ENCODE results near the gene EZR.

Gene EZR

DNA sequence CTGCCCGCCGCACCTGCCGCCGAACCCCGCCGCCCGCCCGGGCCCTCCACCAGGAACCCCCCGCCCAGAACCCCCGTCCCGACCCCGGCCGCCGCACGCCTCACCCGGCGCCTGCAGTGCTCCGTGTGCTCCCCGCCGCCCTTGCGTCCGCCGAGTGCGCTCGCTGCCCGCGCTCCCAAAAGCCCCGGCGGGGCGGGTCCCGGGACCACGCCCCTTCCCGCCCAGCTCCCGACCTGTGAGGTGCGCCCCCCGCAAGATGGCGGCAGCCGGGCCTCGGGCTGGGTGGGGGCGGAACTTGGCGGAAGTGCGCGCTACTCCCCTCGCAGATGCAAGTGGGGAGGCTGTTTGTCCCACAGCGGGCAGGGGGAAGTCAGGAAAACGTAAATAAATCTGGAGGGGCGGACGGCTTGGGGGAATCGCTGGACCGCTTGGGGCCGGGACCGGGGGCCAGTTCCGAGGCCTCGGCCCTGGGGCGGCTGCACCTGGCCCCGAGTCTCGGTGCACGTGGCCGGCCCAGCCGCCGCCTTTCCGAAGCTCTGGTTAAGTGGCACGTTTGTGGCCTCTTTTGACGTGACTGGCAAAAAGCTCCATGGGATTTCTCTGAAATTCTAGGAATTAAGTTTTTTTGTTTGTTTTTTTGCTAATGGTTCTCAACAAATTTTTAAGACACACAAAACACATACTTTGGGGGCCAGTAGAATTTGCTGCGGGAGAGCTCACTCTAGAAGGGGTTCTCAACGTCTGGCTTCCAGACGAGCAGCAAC, at the start of gene EZR:
Gene EZR (minus strand): TSS at position 156 of the 764 bp plus-strand sequence. CDS start 1,275 bp downstream, outside the sequence.
- no peak for TF ChIP-seq CTCF (IDR thresholded peaks at IDR 0.05)
- no peak for TF ChIP-seq ZFX (IDR thresholded peaks at IDR 0.05; ENCODE audit: borderline replicate concordance)
- H3K27ac ChIP-seq = peak within 1 kb of the TSS; percentile 84

DNA sequence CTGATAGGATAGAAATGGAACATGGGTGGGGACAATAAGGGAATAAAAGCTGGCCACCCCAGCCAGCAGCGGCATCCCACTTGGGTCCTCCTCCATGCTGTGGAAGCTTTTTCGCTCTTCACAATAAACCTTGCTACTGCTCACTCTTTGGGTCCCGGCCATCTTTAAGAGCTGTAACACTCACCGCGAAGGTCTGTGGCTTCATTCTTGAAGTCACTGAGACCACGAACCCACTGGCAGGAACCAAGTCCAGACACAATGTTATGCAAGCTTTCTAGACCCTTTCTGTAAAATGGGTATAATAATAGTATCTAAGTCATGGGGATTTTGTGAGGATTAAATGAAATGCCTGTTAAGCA, 48.9 kb upstream of the EZR start:
- TF ChIP-seq CTCF (IDR thresholded peaks at IDR 0.05) (no peak), ZFX (IDR thresholded peaks at IDR 0.05; ENCODE audit: borderline replicate concordance) (no peak)

GRCh38 chr6:158867381-158868121, 48.4 kb upstream of the EZR start:
- TF ChIP-seq CTCF (IDR thresholded peaks at IDR 0.05) (no peak), ZFX (IDR thresholded peaks at IDR 0.05; ENCODE audit: borderline replicate concordance) (no peak)
- 0 out of 2 replicates have a peak overlapping the region, but pooled peaks have one; percentile 12 for H3K27ac ChIP-seq

More for the DNA sequence above, 48.9 kb upstream of the EZR start:
- 0 out of 2 replicates have a peak overlapping the region, but pooled peaks have one; percentile 12 for H3K27ac ChIP-seq

DNA sequence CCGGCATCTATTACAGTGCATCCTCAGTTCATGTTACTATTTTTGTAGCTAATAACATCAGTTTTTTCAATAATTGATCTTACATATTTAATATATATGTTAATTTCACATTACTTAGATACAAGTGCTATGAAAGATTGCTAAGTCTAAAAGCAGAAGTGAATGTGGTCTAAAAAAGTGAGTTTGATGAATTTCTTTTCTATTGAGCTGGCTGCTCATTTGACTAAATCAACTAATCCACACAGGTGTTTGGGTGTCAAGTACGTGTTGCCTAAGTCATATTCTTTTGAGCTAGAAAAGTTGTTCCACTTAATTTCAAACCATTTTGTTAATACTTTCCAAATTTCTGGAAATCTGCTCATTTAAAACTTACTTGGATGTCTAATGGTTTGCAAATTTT, 46.6 kb upstream of the EZR start:
- H3K27ac ChIP-seq = no peak overlapping the region
- no peak for TF ChIP-seq CTCF (IDR thresholded peaks at IDR 0.05)
- TF ChIP-seq ZFX (IDR thresholded peaks at IDR 0.05; ENCODE audit: borderline replicate concordance) = no peak

DNA sequence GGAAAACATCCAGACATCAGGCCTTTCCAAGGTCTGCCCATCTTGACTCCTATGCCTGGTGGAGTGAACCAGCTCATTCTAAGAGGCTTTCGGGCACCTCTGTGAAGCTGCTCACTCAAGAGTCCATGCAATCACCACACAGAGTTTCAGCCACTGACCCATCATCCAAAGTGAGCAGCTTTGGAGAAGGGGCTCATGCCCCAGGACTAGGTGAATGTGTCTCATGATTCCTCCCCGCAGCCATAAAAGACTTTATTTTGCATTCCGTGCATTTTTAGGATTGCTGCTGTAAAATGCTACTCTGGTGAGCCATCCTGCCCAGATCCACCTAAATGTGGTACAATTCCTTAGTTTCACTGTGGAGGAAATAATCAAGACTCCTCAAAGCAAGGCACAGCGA, 44.5 kb upstream of the EZR start:
- TF ChIP-seq CTCF (IDR thresholded peaks at IDR 0.05) (no peak), ZFX (IDR thresholded peaks at IDR 0.05; ENCODE audit: borderline replicate concordance) (no peak)
- H3K27ac ChIP-seq = no peak overlapping the region

DNA sequence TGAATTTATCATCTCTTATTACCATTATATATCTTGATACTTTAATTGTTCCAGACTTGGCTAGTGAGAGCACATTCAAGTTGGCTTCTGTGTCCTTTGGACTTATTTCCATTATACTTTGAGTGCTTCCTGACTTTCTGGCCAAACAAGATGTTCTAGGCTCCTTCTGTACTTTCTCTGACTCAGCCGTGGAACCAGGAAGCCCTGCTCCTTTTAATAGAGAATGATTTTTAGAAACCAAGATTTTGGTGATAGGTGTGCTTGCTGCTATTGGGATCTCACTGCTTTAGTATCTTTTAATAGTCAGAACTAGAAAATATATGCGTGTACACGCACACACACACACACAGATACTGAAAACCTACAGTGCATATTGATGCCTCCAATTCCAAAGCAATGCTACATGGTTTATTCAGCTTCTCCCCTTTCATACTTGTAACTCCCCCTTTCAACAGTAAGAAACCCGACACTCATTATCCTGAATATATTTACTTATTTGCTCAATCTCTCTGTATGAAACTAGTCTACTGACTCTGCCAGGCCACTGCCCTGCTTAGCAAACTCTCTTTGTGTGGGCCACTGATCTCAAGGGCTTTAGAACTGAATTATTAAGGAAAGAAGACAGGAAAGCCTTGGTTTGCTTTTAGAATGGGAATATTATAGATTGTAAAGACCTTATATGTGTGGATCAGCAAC, 42.7 kb upstream of the EZR start:
- H3K27ac ChIP-seq = peak overlapping the region; percentile 27

More for the DNA sequence above, 42.7 kb upstream of the EZR start:
- TF ChIP-seq CTCF (IDR thresholded peaks at IDR 0.05) (no peak), ZFX (IDR thresholded peaks at IDR 0.05; ENCODE audit: borderline replicate concordance) (no peak)

All from 22Rv1 (cell line).